SK-N-SH treated with all-trans-retinoic acid at 6 μM for 48 hours (cell line): ENCODE data around the gene PPP2R2C.

ENCODE experiments used
- ATAC-seq: fragments of 200-7000 bp; cut with Tn5 transposase; 3 replicates; pipeline ENCODE4 v1.9.1; 2020; ENCODE audit warnings: mild to moderate bottlenecking, moderate library complexity
- ARNTL ChIP-seq: fragments of 450-650 bp; formaldehyde crosslinking; IDR thresholded peaks from 2 replicates; pipeline ENCODE4 v1.5.0; 2020; ENCODE audit warnings: low read depth, mild to moderate bottlenecking, moderate library complexity, borderline replicate concordance
- BACH2 ChIP-seq: fragments of 250-450 bp; sonication (Bioruptor Pico); IDR thresholded peaks from 2 replicates; pipeline ENCODE4 v1.9.0; 2021; ENCODE audit warnings: mild to moderate bottlenecking, borderline replicate concordance
- CSDC2 ChIP-seq: fragments of 250-450 bp; sonication (Bioruptor Pico); IDR thresholded peaks from 2 replicates; pipeline ENCODE4 v1.5.0; 2020; ENCODE audit warnings: mild to moderate bottlenecking, moderate library complexity
- ESRRG ChIP-seq: fragments of 250-450 bp; sonication (Bioruptor Pico); IDR thresholded peaks from 2 replicates; pipeline ENCODE4 v1.6.1; 2021; ENCODE audit warnings: mild to moderate bottlenecking
- GLIS3 ChIP-seq: fragments of 250-450 bp; sonication (Bioruptor Pico); IDR thresholded peaks from 2 replicates; pipeline ENCODE4 v1.5.0; 2020; ENCODE audit warnings: mild to moderate bottlenecking, moderate library complexity
- ISL1 ChIP-seq: fragments of 250-450 bp; sonication (Bioruptor Pico); IDR thresholded peaks from 2 replicates; pipeline ENCODE4 v2.1.2; 2022; ENCODE audit warnings: mild to moderate bottlenecking, moderate library complexity
- OSR1 ChIP-seq: fragments of 250-450 bp; sonication (Bioruptor Pico); IDR thresholded peaks from 2 replicates; pipeline ENCODE4 v1.8.0; 2022; ENCODE audit warnings: moderate library complexity, mild to moderate bottlenecking, inconsistent platforms
- PPARA ChIP-seq: fragments of 250-450 bp; sonication (Bioruptor Pico); IDR thresholded peaks from 2 replicates; pipeline ENCODE4 v1.5.0; 2020; ENCODE audit warnings: mild to moderate bottlenecking, borderline replicate concordance
- RARB ChIP-seq: fragments of 250-450 bp; sonication (Bioruptor Pico); IDR thresholded peaks from 2 replicates; pipeline ENCODE4 v1.8.0; 2021; ENCODE audit warnings: mild to moderate bottlenecking, moderate library complexity
- SNAI2 ChIP-seq: fragments of 250-450 bp; sonication (Bioruptor Pico); IDR thresholded peaks from 2 replicates; pipeline ENCODE4 v1.5.0; 2020; ENCODE audit warnings: mild to moderate bottlenecking, moderate library complexity
- TCF4 ChIP-seq: fragments of 250-450 bp; sonication (Bioruptor Pico); IDR thresholded peaks from 2 replicates; pipeline ENCODE4 v1.8.0; 2021; ENCODE audit warnings: mild to moderate bottlenecking, moderate library complexity, borderline replicate concordance
- ZFP3 ChIP-seq: fragments of 250-450 bp; sonication (Bioruptor Pico); IDR thresholded peaks from 2 replicates; pipeline ENCODE4 v1.5.0; 2020; ENCODE audit warnings: mild to moderate bottlenecking, moderate library complexity
- ZFP30 ChIP-seq: fragments of 450-650 bp; formaldehyde crosslinking; IDR thresholded peaks from 2 replicates; pipeline ENCODE4 v1.5.0; 2022; ENCODE audit warnings: mild to moderate bottlenecking, moderate library complexity
- ZNF565 ChIP-seq: fragments of 450-650 bp; formaldehyde crosslinking; conservative IDR thresholded peaks from 2 replicates; pipeline ENCODE4 v1.5.0; 2020; ENCODE audit warnings: low read depth, mild to moderate bottlenecking, moderate library complexity
- ZNF70 ChIP-seq: fragments of 450-650 bp; formaldehyde crosslinking; IDR thresholded peaks from 2 replicates; pipeline ENCODE4 v1.5.0; 2020; ENCODE audit warnings: mild to moderate bottlenecking, moderate library complexity
- TF ChIP-seq, protein P1 (sequence below): fragments of 250-450 bp; sonication (Bioruptor Pico); IDR thresholded peaks from 2 replicates; pipeline ENCODE4 v1.8.0; 2020; ENCODE audit warnings: mild to moderate bottlenecking, moderate library complexity, borderline replicate concordance
- TF ChIP-seq, protein P2 (sequence below): fragments of 250-450 bp; sonication (Bioruptor Pico); IDR thresholded peaks from 2 replicates; pipeline ENCODE4 v1.8.0; 2021; ENCODE audit warnings: low read depth, mild to moderate bottlenecking, moderate library complexity, borderline replicate concordance
- TF ChIP-seq, protein P3 (sequence below): fragments of 250-450 bp; sonication (Bioruptor Pico); IDR thresholded peaks from 2 replicates; pipeline ENCODE4 v1.5.1; 2021; ENCODE audit warnings: mild to moderate bottlenecking, moderate library complexity
- TF ChIP-seq, protein P4 (sequence below): fragments of 250-450 bp; sonication (Bioruptor Pico); IDR thresholded peaks from 2 replicates; pipeline ENCODE4 v1.5.1; 2020; ENCODE audit warnings: low read depth, mild to moderate bottlenecking, moderate library complexity
- TF ChIP-seq, protein P5 (sequence below): fragments of 250-450 bp; sonication (Bioruptor Pico); IDR thresholded peaks from 2 replicates; pipeline ENCODE4 v1.5.0; 2020; ENCODE audit warnings: mild to moderate bottlenecking, moderate library complexity

PPP2R2C gene

DNA sequence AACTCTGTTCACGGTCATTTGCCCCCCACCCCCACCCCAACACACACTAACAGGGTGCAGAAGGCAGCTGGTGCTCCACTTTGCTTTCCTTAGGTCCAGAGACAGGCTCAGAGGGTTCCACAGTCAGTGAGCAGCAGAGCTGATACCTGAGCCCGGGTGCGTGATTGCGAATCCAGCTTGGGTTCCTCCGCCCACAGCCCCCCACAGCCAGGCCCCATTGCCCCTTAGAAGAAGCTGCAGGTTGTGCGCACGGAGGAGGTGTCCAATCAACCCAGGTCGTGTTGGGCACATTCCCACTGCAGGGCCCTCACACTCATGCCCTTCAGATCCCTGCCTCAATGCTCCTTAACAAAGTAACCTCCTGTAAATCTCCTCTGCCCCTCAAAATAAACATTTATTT is 117.8 kb downstream of the PPP2R2C start:
- TF ChIP-seq ISL1 (no peak), GLIS3 (CRISPR knock-in tag) (no peak), ESRRG (CRISPR knock-in tag) (no peak), OSR1 (no peak), ZNF70 (CRISPR knock-in tag) (no peak), SNAI2 (no peak), RARB (CRISPR knock-in tag) (no peak), BACH2 (CRISPR knock-in tag) (no peak), TCF4 (no peak), PPARA (CRISPR knock-in tag) (no peak), ZFP3 (CRISPR knock-in tag) (no peak), ZNF565 (CRISPR knock-in tag) (no peak), ARNTL (CRISPR knock-in tag) (no peak)
- TF ChIP-seq, protein P1, sequence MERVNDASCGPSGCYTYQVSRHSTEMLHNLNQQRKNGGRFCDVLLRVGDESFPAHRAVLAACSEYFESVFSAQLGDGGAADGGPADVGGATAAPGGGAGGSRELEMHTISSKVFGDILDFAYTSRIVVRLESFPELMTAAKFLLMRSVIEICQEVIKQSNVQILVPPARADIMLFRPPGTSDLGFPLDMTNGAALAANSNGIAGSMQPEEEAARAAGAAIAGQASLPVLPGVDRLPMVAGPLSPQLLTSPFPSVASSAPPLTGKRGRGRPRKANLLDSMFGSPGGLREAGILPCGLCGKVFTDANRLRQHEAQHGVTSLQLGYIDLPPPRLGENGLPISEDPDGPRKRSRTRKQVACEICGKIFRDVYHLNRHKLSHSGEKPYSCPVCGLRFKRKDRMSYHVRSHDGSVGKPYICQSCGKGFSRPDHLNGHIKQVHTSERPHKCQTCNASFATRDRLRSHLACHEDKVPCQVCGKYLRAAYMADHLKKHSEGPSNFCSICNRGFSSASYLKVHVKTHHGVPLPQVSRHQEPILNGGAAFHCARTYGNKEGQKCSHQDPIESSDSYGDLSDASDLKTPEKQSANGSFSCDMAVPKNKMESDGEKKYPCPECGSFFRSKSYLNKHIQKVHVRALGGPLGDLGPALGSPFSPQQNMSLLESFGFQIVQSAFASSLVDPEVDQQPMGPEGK: no peak
- TF ChIP-seq, protein P2, sequence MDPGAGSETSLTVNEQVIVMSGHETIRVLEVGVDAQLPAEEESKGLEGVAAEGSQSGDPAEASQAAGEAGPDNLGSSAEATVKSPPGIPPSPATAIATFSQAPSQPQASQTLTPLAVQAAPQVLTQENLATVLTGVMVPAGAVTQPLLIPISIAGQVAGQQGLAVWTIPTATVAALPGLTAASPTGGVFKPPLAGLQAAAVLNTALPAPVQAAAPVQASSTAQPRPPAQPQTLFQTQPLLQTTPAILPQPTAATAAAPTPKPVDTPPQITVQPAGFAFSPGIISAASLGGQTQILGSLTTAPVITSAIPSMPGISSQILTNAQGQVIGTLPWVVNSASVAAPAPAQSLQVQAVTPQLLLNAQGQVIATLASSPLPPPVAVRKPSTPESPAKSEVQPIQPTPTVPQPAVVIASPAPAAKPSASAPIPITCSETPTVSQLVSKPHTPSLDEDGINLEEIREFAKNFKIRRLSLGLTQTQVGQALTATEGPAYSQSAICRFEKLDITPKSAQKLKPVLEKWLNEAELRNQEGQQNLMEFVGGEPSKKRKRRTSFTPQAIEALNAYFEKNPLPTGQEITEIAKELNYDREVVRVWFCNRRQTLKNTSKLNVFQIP (CRISPR knock-in tag): no peak
- TF ChIP-seq, protein P3, sequence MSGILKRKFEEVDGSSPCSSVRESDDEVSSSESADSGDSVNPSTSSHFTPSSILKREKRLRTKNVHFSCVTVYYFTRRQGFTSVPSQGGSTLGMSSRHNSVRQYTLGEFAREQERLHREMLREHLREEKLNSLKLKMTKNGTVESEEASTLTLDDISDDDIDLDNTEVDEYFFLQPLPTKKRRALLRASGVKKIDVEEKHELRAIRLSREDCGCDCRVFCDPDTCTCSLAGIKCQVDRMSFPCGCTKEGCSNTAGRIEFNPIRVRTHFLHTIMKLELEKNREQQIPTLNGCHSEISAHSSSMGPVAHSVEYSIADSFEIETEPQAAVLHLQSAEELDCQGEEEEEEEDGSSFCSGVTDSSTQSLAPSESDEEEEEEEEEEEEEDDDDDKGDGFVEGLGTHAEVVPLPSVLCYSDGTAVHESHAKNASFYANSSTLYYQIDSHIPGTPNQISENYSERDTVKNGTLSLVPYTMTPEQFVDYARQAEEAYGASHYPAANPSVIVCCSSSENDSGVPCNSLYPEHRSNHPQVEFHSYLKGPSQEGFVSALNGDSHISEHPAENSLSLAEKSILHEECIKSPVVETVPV (CRISPR knock-in tag): no peak
- ATAC-seq: no peak

DNA sequence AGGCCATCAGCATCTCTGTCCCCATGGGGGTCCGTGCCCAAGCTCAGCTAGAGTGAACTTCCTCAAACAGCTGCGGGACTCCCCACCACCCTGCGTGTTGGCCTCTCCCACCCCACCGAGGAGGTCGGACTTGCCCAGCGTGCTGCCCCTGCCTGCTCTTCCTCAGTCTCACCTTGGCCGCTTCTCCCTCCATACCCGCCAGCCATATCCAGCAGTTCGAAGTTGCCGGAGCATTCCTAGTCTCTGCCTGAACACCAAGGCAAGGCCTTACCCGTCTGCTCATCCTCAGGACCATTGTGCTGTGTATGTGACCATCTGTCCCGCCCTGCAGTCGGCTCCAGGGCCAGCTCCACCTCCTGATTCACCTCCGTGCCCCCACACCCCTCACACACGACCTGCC is 118.3 kb downstream of the PPP2R2C start:
- no peak for ATAC-seq
- TF ChIP-seq ZNF70 (CRISPR knock-in tag): no peak
- TF ChIP-seq, all 23 proteins: peak for 0

DNA sequence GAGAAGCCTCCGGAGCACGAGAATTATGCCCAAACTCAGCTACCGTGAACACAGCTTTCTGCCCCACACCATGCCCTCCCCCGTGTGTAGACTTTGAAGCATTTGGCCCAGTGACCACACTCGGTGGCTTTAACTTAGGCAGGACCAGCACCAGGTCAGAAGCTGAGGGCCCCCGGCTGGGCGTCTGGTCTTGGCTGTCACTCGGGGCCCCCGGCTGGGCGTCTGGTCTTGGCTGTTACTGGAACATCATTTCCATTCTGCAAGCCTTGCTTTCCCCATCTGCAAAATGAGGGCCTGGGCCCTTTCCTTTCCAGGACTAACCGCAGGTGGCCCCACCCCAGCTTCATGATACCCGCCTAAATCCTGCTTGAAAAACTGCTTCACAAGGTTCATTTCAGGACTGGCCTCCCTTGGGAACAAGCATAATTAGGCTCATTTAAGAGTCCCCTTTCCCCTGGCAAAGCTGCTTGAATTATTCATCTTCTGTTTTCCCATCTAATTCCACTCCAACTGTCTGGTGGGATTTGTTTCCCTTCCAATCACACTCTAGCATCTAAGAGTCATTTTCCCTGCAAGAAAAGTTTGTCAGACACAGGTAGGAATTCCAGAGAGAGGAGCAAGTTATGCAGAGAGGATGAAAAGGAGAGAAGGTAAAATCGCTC is 120.3 kb downstream of the PPP2R2C start:
- no peak for TF ChIP-seq BACH2 (CRISPR knock-in tag)
- no peak for TF ChIP-seq ZFP30 (CRISPR knock-in tag)
- TF ChIP-seq, protein P4, sequence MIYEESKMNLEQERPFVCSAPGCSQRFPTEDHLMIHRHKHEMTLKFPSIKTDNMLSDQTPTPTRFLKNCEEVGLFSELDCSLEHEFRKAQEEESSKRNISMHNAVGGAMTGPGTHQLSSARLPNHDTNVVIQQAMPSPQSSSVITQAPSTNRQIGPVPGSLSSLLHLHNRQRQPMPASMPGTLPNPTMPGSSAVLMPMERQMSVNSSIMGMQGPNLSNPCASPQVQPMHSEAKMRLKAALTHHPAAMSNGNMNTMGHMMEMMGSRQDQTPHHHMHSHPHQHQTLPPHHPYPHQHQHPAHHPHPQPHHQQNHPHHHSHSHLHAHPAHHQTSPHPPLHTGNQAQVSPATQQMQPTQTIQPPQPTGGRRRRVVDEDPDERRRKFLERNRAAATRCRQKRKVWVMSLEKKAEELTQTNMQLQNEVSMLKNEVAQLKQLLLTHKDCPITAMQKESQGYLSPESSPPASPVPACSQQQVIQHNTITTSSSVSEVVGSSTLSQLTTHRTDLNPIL (CRISPR knock-in tag): no peak
- no peak for TF ChIP-seq ARNTL (CRISPR knock-in tag)
- TF ChIP-seq, protein P3 (CRISPR knock-in tag): no peak
- no peak for TF ChIP-seq CSDC2 (CRISPR knock-in tag)
- TF ChIP-seq, protein P5, sequence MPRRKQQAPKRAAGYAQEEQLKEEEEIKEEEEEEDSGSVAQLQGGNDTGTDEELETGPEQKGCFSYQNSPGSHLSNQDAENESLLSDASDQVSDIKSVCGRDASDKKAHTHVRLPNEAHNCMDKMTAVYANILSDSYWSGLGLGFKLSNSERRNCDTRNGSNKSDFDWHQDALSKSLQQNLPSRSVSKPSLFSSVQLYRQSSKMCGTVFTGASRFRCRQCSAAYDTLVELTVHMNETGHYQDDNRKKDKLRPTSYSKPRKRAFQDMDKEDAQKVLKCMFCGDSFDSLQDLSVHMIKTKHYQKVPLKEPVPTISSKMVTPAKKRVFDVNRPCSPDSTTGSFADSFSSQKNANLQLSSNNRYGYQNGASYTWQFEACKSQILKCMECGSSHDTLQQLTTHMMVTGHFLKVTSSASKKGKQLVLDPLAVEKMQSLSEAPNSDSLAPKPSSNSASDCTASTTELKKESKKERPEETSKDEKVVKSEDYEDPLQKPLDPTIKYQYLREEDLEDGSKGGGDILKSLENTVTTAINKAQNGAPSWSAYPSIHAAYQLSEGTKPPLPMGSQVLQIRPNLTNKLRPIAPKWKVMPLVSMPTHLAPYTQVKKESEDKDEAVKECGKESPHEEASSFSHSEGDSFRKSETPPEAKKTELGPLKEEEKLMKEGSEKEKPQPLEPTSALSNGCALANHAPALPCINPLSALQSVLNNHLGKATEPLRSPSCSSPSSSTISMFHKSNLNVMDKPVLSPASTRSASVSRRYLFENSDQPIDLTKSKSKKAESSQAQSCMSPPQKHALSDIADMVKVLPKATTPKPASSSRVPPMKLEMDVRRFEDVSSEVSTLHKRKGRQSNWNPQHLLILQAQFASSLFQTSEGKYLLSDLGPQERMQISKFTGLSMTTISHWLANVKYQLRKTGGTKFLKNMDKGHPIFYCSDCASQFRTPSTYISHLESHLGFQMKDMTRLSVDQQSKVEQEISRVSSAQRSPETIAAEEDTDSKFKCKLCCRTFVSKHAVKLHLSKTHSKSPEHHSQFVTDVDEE (CRISPR knock-in tag): no peak
- TF ChIP-seq OSR1: no peak
- no peak for TF ChIP-seq ESRRG (CRISPR knock-in tag)
- no peak for TF ChIP-seq ZNF70 (CRISPR knock-in tag)
- no peak for TF ChIP-seq TCF4
- TF ChIP-seq ZFP3 (CRISPR knock-in tag): no peak
- TF ChIP-seq, protein P2 (CRISPR knock-in tag): no peak
- TF ChIP-seq RARB (CRISPR knock-in tag): no peak
- TF ChIP-seq, all 23 proteins: peak for 0
- no peak for ATAC-seq
